ENCODE data around the gene TSSK6. TPM values are rescaled to one million over a fixed set of nuclear protein-coding genes. Genes with fewer than 3 reads are reported as not detected.

TSSK6 gene
- polyA plus RNA-seq (ENCODE audit: insufficient read length in 3 of 3), result 1 to 10 TPM in 1 of 3 donors, under 1 TPM in 2; 0.92 to 1.3 (median 0.97) TPM

- no peak for DNase-seq (ENCODE audit: low read depth in 3 of 3, low spot score in 2 of 3)
Observed at GRCh38 chr19:19514881-19515641, at the start of gene TSSK6. TSSK6 (minus strand) TSS chr19:19515548; CDS start chr19:19515427, 121 bp downstream.

- DNase-seq (ENCODE audit: low read depth in 3 of 3, low spot score in 2 of 3), result no peak
Observed at GRCh38 chr19:19563348-19563848, 48.0 kb upstream of the TSSK6 start.

- no peak for DNase-seq (ENCODE audit: low read depth in 3 of 3, low spot score in 2 of 3)
Observed at GRCh38 chr19:19562665-19563347, 47.5 kb upstream of the TSSK6 start.

- no peak for DNase-seq (ENCODE audit: low read depth in 3 of 3, low spot score in 2 of 3)
Observed at GRCh38 chr19:19561946-19562664, 46.8 kb upstream of the TSSK6 start.

GRCh38 chr19:19559931-19560330 is 44.6 kb upstream of the TSSK6 start:
- no peak for DNase-seq (ENCODE audit: low read depth in 3 of 3, low spot score in 2 of 3)

GRCh38 chr19:19558636-19559035 is 43.3 kb upstream of the TSSK6 start:
- no peak for DNase-seq (ENCODE audit: low read depth in 3 of 3, low spot score in 2 of 3)

GRCh38 chr19:19558055-19558454 is 42.7 kb upstream of the TSSK6 start:
- no peak for DNase-seq (ENCODE audit: low read depth in 3 of 3, low spot score in 2 of 3)

GRCh38 chr19:19554074-19555023 is 39.0 kb upstream of the TSSK6 start:
- DNase-seq (ENCODE audit: low read depth in 3 of 3, low spot score in 2 of 3), result no peak

GRCh38 chr19:19553670-19554069 is 38.3 kb upstream of the TSSK6 start:
- DNase-seq (ENCODE audit: low read depth in 3 of 3, low spot score in 2 of 3), result no peak

- no peak for DNase-seq (ENCODE audit: low read depth in 3 of 3, low spot score in 2 of 3)
Observed at GRCh38 chr19:19552798-19553197, 37.5 kb upstream of the TSSK6 start.

- no peak for DNase-seq (ENCODE audit: low read depth in 3 of 3, low spot score in 2 of 3)
Observed at GRCh38 chr19:19551853-19552192, 36.5 kb upstream of the TSSK6 start.

- DNase-seq (ENCODE audit: low read depth in 3 of 3, low spot score in 2 of 3), result no peak
Observed at GRCh38 chr19:19550972-19551852, 35.9 kb upstream of the TSSK6 start.

- DNase-seq (ENCODE audit: low read depth in 3 of 3, low spot score in 2 of 3), result no peak
Observed at GRCh38 chr19:19550485-19550929, 35.2 kb upstream of the TSSK6 start.

GRCh38 chr19:19549804-19550464 is 34.6 kb upstream of the TSSK6 start:
- DNase-seq (ENCODE audit: low read depth in 3 of 3, low spot score in 2 of 3), result no peak

GRCh38 chr19:19548915-19549759 is 33.8 kb upstream of the TSSK6 start:
- DNase-seq (ENCODE audit: low read depth in 3 of 3, low spot score in 2 of 3), result no peak

- no peak for DNase-seq (ENCODE audit: low read depth in 3 of 3, low spot score in 2 of 3)
Observed at GRCh38 chr19:19547674-19548336, 32.5 kb upstream of the TSSK6 start.

GRCh38 chr19:19546751-19547162 is 31.4 kb upstream of the TSSK6 start:
- no peak for DNase-seq (ENCODE audit: low read depth in 3 of 3, low spot score in 2 of 3)

Data from right renal cortex interstitium (tissue), 3 donors.